Measurements from ENCODE around the gene ZBTB38.
A peak's percentile ranks its signal among the peaks of the same experiment; 100 is the strongest.

The ZBTB38 gene

DNA sequence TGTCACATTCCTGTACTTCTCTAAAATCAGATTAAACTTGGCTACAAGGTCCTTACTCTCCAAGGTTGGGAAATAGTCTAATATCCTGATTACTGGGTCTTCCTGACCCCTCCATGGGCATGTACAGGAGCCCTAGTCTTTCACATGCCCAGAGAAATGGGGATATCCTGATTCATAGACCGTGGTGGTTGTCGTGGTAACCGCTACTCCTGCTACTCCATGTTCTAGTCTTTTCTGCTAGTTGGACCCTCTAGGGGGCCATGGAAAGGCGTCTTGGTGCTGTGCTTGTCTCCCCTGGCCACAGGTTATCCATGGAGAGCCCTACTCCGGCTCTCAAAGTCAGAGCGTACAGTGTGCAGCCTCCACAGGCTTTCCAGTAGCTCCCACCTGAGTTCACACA, 13.1 kb upstream of the ZBTB38 start:
- in situ Hi-C loops (cut with HindIII; ENCODE audit: low pct_ligation_motif_present, low pct_unique_long_range_greater_than_20kb, low sequenced_read_pairs), result no loop called here
- DNase-seq, result no peak

DNA sequence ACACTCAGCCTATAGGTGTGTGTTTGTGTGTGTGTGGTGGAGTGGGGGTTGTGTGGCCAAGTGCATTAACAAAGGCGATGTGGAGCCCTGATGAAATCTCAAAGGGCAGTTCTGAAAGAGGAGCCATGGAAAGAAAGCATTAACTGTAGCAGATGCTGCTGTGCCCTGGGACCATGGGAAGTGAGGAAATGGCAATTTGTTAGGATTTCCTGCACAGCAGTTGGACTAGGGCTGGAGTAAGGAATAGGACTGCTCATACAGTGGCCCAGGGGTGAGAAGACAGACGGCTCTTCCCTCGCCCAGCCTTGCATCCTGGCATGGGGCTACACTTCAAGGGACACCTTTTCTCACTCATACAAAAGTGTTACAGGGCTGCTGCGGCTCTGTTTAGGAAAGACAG, 12.3 kb upstream of the ZBTB38 start:
- DNase-seq, result no peak
- in situ Hi-C loops (cut with HindIII; ENCODE audit: low pct_ligation_motif_present, low pct_unique_long_range_greater_than_20kb, low sequenced_read_pairs), result no loop called here

DNA sequence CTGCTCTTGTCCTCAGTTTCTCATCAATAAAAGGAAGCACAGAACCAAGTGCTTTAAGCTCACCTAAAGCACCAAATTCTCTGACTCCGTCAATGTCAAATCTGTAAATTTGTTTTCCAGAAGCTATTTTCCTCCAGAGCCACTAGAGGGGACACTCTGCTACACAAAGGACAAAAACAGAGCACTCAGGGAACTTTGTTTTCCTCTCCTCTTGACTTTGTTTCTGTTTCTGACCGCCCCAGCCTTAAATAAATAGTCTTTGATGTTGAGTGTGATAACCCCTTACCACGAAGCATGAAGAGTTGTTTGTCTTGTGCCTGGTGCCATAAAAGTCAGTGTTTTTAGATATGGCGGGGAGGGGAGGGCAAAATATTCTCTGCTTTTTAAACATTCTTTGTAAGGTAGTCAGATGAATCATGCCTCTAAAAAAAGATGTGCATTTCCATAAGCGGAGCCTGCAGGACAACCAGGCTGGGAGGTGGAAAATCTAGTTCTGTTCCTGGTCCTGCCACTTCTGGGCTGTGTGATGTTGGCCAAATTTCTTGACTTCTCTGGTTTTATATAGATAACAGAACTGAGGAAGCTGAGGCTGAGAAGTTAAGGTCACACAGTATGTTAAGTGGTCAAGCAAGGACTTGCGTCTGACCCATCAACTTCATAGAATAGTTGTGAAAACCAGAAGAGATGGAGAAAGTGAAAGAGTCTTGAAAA, 7.3 kb upstream of the ZBTB38 start:
- in situ Hi-C loops (cut with HindIII; ENCODE audit: low pct_ligation_motif_present, low pct_unique_long_range_greater_than_20kb, low sequenced_read_pairs), result no loop called here
- peak; percentile 42 for DNase-seq

DNA sequence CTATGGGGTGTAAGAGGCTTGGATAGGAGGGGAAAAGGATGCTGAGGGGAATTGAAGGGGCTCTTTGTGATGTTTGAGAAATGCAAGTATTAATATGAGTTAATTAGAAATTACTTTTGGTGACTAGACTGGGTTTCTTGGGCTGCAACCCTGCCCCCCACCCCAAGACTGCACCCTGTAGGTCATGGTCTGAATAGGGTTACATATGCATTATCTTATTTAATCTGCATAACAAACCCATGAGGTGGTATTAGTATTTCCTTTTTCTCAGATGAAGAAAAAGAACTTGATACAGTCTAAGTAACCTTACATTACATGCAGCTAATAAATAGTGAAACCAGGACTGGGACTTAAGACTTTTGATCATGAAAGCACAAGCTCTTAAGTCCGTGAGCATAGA, 5.6 kb upstream of the ZBTB38 start:
- DNase-seq, result no peak
- in situ Hi-C loops (cut with HindIII; ENCODE audit: low pct_ligation_motif_present, low pct_unique_long_range_greater_than_20kb, low sequenced_read_pairs), result no loop called here

DNA sequence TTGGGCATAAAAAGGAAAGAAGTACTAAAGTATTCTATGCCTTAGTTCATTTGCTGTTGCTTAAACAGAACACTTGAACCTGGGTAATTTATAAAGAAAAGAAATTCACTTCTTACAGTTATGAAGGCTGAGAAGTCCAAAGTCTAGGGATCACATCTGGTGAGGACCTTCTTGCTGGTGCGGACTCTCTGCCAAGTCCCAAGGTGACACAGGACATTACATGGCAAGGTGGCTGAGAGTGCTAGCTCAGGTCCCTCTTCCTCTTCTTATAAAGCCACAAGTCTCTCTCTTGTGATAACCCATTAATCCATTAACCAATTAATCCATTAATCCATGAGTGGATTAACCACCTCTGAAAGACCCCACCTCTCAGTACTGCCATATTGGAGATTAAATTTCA, 3.1 kb upstream of the ZBTB38 start:
- in situ Hi-C loops (cut with HindIII; ENCODE audit: low pct_ligation_motif_present, low pct_unique_long_range_greater_than_20kb, low sequenced_read_pairs), result no loop called here
- no peak for DNase-seq

DNA sequence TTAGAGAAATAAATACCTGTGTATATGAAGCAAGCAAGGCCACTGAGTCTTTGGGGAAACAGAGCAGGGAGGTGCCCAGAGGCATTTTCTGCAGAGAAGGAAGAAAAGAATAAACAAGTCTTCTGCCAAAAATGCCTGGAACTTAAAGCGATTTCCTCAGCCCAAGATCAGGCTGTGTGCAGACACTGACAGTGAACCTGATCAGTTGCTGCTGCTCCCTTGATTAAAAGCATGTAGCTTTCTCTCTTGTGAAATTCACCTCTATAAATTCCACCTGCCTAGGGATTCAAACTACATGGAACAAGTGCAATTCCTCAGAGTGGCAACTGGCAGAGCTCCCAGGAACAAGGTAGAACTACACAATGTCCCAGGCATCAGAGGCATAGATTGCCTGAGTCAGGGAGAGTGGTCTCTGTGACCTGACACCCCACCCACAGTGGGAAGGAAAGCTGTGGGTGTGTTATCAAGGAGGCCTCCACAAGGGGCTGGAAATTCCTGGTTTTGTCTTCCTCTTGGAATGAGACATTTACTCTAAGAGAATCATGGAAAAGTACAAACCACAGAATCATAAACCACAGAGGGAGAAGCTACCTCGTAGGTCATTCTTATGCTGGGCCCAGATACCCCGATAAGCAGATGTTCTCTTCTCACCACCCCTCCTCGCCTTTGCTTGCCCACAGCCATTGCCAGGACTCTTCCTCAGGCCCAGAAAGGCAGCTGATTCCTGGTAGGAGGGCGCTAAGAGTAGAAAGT, 1.8 kb upstream of the ZBTB38 start:
- DNase-seq, result peak; percentile 82
- in situ Hi-C loops (cut with HindIII; ENCODE audit: low pct_ligation_motif_present, low pct_unique_long_range_greater_than_20kb, low sequenced_read_pairs), result no loop called here

DNA sequence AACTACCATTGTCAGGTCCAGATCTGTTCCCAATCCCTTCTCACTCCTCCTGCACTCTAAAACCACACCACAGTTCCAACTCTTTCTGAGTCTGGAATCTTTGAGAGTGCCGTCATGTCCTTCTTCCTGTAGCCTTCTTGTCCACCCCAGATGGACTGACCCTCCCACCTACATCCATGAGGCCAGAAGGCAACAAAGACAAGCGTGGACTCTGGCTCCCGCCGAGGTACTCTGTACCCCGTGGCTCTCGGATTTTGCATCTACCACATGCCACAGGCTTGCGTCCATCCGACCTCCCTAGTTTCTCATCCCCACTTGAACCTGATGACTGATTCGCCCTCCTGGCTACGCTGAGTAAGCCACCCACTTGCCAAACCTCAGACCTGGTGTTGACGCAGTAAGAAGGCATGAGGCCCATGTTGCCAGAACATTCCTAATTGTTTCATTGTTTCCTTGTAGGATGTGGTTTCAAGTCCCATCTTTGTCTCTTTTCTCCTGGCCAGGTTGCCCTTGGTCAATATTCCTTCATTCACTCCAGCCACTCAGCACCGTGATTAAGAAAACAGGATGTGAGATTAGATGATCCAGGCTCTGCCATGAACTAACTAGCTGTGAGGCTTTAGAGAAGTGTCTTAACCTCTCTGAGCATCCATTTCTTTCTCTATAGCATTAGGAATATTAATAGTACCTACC, 1.1 kb upstream of the ZBTB38 start:
- in situ Hi-C loops (cut with HindIII; ENCODE audit: low pct_ligation_motif_present, low pct_unique_long_range_greater_than_20kb, low sequenced_read_pairs), result no loop called here
- DNase-seq, result peak; percentile 96

DNA sequence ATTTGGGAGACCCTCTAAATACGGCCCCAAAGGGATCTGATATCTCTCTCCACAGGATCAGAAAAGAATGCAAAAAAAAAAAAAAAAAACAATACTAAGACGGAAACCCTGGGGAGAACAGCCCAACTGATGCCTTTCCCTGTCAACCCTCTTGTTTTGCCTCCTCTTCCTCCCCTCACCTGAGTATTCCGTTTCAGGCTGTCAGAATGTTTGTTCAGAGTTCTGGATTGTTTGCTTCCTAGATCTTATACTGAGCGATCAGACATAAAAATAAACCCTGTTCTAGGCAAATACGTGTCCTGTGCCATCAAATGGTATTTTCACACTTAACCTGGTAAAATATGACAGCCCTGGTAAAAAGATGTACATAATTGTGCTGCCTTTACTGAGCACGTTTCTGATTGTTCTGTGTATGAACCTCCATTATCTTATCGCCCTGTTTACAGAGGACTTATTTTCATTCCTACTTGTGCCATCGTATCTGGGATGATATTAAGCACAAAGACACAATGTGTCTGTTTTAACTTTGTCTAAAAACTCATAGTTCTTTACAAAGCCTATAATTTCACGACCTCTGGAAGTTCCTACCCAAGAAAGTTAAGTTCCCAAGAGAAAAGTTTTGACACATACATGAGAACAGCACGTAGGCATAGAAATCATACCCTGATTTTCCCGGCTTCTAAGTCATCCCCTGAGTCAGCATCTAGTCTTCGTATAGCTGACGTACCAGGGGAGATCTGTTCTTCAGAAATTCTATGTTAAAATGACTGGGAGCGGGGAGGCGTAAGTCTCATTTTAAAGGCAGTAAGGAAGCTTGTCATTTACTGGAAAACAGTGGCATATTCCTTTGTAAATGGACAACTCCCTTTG, 856 bp downstream of the ZBTB38 start:
- DNase-seq, result no peak

DNA sequence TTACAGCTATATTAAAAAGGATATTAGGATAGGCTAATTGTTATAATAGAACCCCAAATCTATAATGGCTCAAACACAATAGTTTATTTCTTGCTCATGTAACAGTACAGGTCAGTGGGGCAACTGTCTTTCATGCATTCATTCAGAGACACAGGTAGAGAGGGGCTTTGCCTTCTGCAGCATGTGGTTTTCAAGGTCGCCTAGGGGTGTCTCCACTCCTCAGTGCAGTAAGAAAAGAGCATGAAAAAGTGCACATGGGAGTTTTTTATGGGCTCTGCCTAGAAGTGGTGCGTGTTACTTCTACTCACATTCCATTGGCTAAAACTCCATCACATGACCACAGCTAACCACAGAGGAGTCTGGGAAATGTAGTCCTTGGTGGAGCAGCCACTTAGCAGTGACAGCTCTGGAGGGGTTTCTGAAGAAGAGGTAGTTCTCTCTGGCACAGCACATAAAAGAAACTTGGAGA, 1.8 kb downstream of the ZBTB38 start:
- in situ Hi-C loops (cut with HindIII; ENCODE audit: low pct_ligation_motif_present, low pct_unique_long_range_greater_than_20kb, low sequenced_read_pairs), result no loop called here

More for the DNA sequence above, 856 bp downstream of the ZBTB38 start:
- in situ Hi-C loops (cut with HindIII; ENCODE audit: low pct_ligation_motif_present, low pct_unique_long_range_greater_than_20kb, low sequenced_read_pairs), result no loop called here

DNA sequence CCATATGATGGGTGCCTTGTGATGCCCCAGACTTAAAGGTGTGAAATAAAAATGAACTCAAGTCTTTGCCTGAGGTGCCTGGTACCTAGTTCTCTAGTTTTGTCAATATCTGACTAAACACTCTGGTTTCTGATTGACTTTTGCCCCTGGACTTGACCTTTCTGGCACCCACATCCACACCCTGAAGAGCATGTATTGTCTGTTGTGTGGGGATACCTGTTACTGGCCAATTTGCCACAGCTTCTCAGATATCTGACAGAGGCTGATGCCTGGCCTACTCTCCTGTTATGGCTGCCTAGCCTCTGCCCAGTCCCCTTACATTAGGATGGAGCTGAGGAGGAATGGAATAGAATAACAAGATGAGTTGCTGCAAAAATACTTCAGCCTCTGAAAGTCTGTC, 3.6 kb downstream of the ZBTB38 start:
- DNase-seq, result no peak
- in situ Hi-C loops (cut with HindIII; ENCODE audit: low pct_ligation_motif_present, low pct_unique_long_range_greater_than_20kb, low sequenced_read_pairs), result no loop called here

More for the DNA sequence above, 1.8 kb downstream of the ZBTB38 start:
- DNase-seq, result peak; percentile 60

DNA sequence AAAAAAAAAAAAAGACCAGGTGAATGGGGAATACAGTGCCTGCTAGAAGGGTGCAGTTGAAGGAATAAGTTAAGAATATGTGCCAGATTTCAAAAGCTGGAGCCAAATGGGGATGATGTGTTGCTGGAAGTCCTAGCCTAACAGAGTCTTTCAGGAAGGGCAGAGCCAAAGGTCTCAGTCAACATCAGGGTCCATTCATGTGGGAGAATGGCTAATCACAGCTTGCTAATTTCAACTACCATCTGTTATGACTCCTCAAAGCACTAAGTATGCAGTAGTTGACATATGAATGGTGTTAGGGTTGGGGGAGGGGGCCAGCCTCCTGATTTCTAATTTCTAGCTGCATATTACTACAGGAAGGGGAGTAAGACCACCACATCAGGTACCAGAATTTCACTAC, 4.4 kb downstream of the ZBTB38 start:
- DNase-seq, result no peak
- in situ Hi-C loops (cut with HindIII; ENCODE audit: low pct_ligation_motif_present, low pct_unique_long_range_greater_than_20kb, low sequenced_read_pairs), result no loop called here

DNA sequence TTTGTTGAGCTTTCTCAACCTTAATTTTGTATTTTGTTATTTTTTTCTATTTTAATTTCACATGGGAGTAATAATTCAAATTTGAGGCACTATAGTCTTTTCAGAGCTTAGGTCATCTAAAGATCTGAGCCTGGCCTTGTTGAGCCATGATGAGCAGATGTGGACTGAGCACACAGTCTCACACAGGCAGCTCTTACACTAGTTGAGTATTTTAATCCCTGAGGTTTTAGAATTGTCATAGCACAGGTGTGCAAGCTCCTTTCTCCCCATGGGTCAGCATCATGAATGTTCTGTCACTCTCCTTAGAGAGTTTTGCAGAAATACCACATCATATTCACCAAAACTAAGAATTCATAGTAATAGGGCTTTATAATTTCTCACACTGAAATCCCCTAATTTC, 4.9 kb downstream of the ZBTB38 start:
- in situ Hi-C loops (cut with HindIII; ENCODE audit: low pct_ligation_motif_present, low pct_unique_long_range_greater_than_20kb, low sequenced_read_pairs), result no loop called here
- DNase-seq, result no peak

DNA sequence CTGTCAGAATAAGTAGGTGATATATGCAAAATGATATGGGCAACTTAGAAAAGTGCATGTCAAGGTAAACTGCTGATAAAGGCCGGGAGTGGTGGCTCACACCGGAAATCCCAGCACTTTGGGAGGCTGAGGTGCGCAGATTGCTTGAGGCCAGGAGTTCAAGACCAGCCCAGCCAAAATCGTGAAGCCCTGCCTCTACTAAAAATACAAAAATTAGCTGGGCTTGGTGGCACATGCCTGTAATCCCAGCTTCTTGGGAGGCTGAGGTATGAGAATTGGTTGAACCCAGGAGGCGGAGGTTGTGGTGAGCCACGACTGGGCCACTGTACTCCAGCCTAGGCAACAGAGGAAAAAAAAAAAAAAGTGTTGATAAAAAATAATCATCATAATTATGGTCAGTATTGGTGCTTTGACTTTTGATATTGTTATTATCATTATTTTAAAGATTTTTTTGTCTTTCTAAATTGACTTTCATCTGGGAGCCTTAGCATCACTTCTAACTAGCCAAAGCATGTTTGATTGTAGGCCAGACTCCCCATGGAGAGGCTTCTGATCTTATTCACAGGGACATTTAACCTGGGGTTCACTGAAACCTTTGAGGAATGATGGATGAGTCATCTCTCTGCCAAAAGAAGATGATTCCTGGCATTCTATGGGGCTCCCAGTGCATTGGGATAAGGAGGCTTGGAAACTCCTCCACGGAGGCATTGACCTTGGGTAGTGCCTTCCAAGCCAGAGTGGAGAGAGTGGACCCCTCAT, 5.6 kb downstream of the ZBTB38 start:
- in situ Hi-C loops (cut with HindIII; ENCODE audit: low pct_ligation_motif_present, low pct_unique_long_range_greater_than_20kb, low sequenced_read_pairs), result no loop called here
- peak; percentile 55 for DNase-seq

DNA sequence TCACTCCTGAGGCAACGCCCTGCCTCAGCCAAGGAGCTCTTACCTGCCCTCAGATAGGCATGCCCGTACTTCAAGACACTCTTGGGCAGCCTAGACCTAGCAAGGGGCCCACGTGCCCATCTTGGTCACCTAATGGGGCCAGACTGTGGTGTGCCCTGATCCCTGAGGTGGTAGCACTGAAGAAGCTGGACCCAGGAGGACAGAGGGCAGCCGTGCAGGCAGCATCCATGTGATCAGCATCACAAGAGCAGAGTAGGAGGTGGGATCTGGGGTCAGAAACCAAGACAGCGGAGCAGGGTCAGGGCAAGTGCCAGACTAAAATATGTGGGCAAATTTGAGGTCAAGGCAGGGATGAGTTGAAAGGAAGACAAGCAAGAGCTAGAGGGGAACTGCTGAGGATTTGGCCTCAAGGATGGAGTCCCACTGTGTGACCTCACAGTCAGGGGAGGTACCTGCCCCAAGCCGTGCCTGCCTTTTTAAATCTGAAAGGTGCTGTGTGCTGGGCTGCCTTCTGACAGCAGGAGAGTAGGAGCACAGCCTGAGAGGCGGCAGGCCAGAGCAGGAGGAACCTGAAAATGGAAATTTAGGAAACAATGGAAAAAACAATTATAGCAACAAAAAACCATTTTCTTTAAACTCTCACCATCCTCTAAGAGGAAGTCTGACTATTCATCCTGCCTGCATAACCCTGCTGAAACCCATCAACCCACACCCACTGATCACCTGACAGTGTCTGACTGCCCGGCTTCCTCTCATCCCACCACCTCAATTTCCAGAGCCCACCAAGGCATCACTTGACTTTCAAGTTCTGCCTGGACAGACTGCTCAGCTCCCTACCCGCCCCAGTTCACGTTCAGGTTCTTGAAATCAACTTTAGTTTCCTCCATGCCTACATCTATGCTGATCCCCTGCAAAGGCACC, 7.3 kb downstream of the ZBTB38 start:
- in situ Hi-C loops (cut with HindIII; ENCODE audit: low pct_ligation_motif_present, low pct_unique_long_range_greater_than_20kb, low sequenced_read_pairs), result no loop called here

DNA sequence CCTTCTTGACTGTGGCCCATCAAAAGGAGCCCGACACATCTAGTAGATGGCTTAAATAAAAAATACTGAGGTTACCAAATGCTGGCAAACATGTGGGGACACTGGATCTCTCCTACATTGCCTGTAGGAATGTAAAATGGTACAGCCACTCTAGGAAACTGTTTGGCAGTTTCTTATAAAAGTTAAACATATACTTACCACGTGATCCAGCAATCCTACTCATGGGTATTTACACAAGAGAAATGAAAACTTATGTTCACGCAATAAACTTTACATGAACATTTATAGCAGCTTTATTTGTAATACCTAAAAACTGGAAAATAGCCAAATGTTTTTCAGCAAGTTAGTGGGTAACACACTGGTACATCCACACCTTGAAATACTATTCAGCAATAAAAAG, 9.1 kb downstream of the ZBTB38 start:
- DNase-seq, result no peak
- in situ Hi-C loops (cut with HindIII; ENCODE audit: low pct_ligation_motif_present, low pct_unique_long_range_greater_than_20kb, low sequenced_read_pairs), result no loop called here

More for the DNA sequence above, 7.3 kb downstream of the ZBTB38 start:
- no peak for DNase-seq

DNA sequence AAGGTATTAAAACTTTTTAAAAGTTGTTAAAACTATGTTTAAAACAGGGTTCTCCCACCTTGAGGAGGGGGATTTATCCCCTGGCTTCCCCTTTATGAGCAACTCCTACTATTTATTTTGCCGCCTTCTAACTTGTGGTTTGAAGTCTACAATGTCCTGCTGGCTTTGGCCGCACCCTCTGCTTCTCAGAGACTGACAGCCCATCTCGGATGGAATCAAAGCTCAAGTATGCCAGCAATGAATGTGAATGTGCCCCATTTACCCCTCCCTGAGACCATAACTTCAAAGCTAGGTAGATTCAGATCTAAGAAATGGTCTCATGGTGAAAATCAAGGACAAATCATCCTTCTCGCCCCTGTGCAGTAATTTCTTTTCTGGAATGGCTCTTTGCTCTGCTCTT, 10.3 kb downstream of the ZBTB38 start:
- in situ Hi-C loops (cut with HindIII; ENCODE audit: low pct_ligation_motif_present, low pct_unique_long_range_greater_than_20kb, low sequenced_read_pairs), result no loop called here
- DNase-seq, result no peak

Data from ACHN (cell line).